ENCODE results near the gene C10orf143.

Gene C10orf143

GRCh38 chr10:130052193-130052592 is 58.4 kb downstream of the C10orf143 start:
- no peak for DNase-seq (ENCODE audit: low spot score)

GRCh38 chr10:130050721-130051120 is 59.9 kb downstream of the C10orf143 start:
- DNase-seq (ENCODE audit: low spot score) = no peak

- no peak for DNase-seq (ENCODE audit: low spot score)
These were observed 60.6 kb downstream of the C10orf143 start for GRCh38 chr10:130049987-130050386.

- DNase-seq (ENCODE audit: low spot score) = no peak
These were observed 61.4 kb downstream of the C10orf143 start for GRCh38 chr10:130049244-130049643.

GRCh38 chr10:130048081-130048480 is 62.5 kb downstream of the C10orf143 start:
- no peak for DNase-seq (ENCODE audit: low spot score)

GRCh38 chr10:130047336-130047735 is 63.3 kb downstream of the C10orf143 start:
- no peak for DNase-seq (ENCODE audit: low spot score)

- DNase-seq (ENCODE audit: low spot score) = no peak
These were observed 64.0 kb downstream of the C10orf143 start for GRCh38 chr10:130046591-130046990.

- no peak for DNase-seq (ENCODE audit: low spot score)
These were observed 64.8 kb downstream of the C10orf143 start for GRCh38 chr10:130045801-130046321.

GRCh38 chr10:130045091-130045652 is 65.5 kb downstream of the C10orf143 start:
- DNase-seq (ENCODE audit: low spot score) = no peak

GRCh38 chr10:130044067-130045061 is 66.3 kb downstream of the C10orf143 start:
- DNase-seq (ENCODE audit: low spot score) = no peak

- DNase-seq (ENCODE audit: low spot score) = no peak
These were observed 67.1 kb downstream of the C10orf143 start for GRCh38 chr10:130043491-130043890.

- DNase-seq (ENCODE audit: low spot score) = no peak
These were observed 68.2 kb downstream of the C10orf143 start for GRCh38 chr10:130042381-130042780.

GRCh38 chr10:130041451-130042371 is 68.9 kb downstream of the C10orf143 start:
- DNase-seq (ENCODE audit: low spot score) = no peak

GRCh38 chr10:130040817-130041330 is 69.8 kb downstream of the C10orf143 start:
- no peak for DNase-seq (ENCODE audit: low spot score)

GRCh38 chr10:130040351-130040750 is 70.3 kb downstream of the C10orf143 start:
- no peak for DNase-seq (ENCODE audit: low spot score)

GRCh38 chr10:130039141-130039540 is 71.5 kb downstream of the C10orf143 start:
- DNase-seq (ENCODE audit: low spot score) = no peak

GRCh38 chr10:130038611-130039109 is 72.0 kb downstream of the C10orf143 start:
- no peak for DNase-seq (ENCODE audit: low spot score)

- no peak for DNase-seq (ENCODE audit: low spot score)
These were observed 72.5 kb downstream of the C10orf143 start for GRCh38 chr10:130038019-130038555.

GRCh38 chr10:130037169-130037661 is 73.4 kb downstream of the C10orf143 start:
- no peak for DNase-seq (ENCODE audit: low spot score)

- DNase-seq (ENCODE audit: low spot score) = no peak
These were observed 74.1 kb downstream of the C10orf143 start for GRCh38 chr10:130036296-130037065.

Data from activated CD4-positive, alpha-beta T cell treated with anti-CD3 and anti-CD28 coated beads, Interleukin-2, Interleukin-4, amounts not matched to agents 100 ng/mL and 50 ng/mL, durations not matched to agents 16 hours and 8 hours (primary cell).